ENCODE results near the gene FAM174B.

DNA sequence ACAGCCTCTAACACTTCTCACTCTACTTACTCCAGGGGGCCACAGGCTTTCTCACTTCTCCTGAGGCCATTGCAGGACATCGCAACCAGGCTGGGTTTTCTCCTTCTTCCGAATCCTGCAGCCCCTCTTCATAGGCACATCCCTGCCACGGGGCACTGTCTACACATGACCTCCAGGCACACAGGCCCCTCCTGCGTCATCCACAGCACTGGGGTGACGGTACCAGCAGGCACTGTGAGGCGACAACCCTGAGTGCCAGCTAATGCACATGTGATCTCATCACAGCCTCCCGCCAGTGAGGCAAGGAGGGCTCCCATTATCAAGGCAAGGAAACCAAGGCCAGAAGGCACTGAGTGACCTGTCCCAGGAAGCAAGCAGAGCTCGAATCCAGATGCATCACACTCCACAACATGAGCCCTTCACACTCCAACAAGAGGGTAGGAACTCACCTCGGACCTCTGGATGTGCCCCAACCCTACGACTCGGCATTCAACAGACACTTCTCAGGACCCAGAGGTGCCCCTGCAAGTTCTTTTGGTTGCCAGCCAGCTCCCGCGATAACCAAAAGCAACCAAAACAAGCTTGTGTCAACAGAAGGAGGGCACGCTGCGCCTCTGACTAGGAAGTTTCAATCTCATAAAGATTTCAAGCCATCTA lies 16.7 kb downstream of the FAM174B start:
- TF ChIP-seq EZH2 (IDR thresholded peaks at IDR 0.05; ENCODE audit: borderline replicate concordance), result no peak
- TF ChIP-seq, protein P1, sequence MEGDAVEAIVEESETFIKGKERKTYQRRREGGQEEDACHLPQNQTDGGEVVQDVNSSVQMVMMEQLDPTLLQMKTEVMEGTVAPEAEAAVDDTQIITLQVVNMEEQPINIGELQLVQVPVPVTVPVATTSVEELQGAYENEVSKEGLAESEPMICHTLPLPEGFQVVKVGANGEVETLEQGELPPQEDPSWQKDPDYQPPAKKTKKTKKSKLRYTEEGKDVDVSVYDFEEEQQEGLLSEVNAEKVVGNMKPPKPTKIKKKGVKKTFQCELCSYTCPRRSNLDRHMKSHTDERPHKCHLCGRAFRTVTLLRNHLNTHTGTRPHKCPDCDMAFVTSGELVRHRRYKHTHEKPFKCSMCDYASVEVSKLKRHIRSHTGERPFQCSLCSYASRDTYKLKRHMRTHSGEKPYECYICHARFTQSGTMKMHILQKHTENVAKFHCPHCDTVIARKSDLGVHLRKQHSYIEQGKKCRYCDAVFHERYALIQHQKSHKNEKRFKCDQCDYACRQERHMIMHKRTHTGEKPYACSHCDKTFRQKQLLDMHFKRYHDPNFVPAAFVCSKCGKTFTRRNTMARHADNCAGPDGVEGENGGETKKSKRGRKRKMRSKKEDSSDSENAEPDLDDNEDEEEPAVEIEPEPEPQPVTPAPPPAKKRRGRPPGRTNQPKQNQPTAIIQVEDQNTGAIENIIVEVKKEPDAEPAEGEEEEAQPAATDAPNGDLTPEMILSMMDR (IDR thresholded peaks at IDR 0.05; ENCODE audit: poor library complexity), result no peak
